D721Med (cell line): ENCODE results near the gene KIZ.

Source experiments
- DNase-seq: peaks from one replicate; pipeline ENCODE4 v3.0.0; 2011; ENCODE audit warnings: low spot score; ENCODE audit not compliant: insufficient read length
- FAIRE-seq: peaks from 2 replicates; lab custom pipeline; 2011; peaks lifted over from hg19 to GRCh38; lab: Jason Lieb, UNC
- TF ChIP-seq, protein P1 (sequence below): IDR thresholded peaks from 2 replicates; pipeline ENCODE4 v1.5.1; 2012; ENCODE audit warnings: mild to moderate bottlenecking, control low read depth; ENCODE audit not compliant: insufficient read depth; ENCODE audit errors: missing control alignments

KIZ gene

DNA sequence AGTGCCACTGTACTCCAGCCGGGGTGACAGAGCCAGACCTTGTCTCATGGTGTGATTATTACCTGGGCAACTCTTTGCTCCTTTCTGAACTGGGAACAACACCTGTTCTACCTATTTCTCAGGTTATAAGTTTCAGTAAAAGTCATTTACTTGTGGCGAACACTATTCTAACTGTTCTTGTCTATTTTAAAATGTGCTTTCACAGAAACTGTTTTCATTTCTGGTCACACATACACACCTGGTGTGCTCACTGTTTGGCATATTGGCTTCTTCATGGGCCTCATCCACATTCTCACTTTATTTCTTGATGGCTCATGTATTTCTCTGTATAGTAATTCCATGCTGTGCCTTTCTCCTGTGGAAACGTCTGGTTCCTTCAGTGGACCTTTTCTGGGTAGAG lies 146.8 kb downstream of the KIZ start:
- TF ChIP-seq, protein P1, sequence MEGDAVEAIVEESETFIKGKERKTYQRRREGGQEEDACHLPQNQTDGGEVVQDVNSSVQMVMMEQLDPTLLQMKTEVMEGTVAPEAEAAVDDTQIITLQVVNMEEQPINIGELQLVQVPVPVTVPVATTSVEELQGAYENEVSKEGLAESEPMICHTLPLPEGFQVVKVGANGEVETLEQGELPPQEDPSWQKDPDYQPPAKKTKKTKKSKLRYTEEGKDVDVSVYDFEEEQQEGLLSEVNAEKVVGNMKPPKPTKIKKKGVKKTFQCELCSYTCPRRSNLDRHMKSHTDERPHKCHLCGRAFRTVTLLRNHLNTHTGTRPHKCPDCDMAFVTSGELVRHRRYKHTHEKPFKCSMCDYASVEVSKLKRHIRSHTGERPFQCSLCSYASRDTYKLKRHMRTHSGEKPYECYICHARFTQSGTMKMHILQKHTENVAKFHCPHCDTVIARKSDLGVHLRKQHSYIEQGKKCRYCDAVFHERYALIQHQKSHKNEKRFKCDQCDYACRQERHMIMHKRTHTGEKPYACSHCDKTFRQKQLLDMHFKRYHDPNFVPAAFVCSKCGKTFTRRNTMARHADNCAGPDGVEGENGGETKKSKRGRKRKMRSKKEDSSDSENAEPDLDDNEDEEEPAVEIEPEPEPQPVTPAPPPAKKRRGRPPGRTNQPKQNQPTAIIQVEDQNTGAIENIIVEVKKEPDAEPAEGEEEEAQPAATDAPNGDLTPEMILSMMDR: no peak
- DNase-seq (no peak), FAIRE-seq (no peak)

DNA sequence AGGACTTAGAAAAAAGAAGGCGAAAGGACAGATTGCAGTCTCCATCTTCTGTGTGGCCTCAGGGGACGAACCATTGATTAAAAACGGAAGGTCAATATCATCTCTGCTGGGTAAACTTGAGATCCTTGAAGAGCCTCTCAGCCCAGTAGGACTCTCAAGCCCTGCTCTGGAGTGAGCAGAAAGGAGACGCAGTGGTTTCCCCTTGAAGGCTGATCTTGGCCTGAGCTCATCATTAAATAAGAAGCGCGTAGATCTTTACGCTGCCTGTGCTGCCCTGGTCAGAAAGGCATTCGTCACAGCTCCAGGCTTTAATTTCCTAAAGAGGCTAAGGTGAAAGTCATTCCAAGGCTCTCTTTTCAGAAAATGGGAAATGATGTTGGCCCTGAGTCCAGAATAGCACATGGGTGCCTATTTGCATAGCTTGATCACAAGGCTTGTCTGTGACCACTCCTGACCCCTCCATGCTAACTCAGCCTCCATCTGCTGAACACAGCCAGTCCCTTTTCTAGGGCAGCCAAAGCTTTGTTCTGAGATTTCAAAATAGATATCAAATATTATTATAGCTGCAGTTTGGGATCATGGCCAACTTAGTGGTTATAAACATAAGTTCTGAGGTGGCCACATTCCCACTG lies 148.0 kb downstream of the KIZ start:
- TF ChIP-seq, protein P1: no peak
- FAIRE-seq: no peak

DNA sequence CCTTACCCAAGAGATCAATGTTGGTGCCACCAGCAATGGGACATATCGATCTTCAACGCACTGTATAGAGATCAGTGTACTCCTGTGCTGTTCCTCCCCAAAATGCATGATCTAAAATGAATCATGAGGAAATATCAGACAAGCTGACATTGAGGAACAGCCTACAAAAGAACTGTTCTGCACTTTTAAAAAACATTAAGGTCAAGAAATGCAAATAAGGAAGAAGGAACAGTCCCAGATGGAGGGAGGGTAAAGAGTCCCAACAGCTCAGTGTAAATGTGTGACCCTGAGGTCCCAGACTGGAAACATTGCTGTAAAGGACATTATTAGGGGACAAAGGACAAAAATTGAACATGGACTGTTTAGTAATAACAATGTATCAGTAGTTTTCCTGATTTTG lies 152.9 kb downstream of the KIZ start:
- TF ChIP-seq, protein P1: no peak
- no peak for DNase-seq
- no peak for FAIRE-seq

More for the DNA sequence above, 148.0 kb downstream of the KIZ start:
- DNase-seq: no peak

DNA sequence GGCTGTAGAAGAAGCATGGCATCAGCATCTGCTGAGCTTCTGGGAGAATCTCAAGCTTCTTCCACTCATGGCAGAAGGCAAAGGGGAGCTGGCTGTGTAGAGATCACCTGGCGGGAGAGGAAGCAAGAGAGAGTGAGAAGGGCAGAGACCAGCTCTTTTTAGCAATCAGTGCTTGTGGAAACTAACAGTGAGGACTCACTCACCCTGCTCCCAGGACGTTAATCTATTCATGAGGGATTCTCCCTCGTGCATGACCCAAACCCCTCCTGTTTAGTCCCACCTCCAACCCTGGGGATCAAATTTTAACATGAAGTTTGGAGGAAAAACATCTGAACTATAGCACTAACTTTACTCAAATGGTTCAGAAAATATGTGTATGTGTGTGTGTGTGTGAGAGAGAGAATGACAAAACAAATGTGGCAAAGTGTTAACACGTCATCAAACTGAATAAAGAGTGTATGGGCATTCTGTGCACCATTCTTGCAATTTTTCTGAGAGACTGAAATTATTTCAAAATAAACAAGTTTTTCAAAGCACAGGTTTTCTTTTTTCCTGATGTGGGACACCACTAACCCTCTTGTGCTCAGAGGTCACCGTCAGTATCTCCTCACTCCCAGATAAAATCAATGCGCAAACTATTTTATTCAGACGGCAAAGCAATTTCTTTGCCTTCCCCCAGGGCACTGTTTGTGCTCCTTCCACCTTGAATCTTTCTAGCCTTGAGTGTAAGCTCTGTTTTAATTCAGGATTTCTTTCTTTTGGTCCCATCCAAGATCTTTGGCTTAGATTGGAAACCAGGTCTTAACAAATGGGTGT lies 154.0 kb downstream of the KIZ start:
- TF ChIP-seq, protein P1: no peak
- FAIRE-seq (no peak), DNase-seq (no peak)

DNA sequence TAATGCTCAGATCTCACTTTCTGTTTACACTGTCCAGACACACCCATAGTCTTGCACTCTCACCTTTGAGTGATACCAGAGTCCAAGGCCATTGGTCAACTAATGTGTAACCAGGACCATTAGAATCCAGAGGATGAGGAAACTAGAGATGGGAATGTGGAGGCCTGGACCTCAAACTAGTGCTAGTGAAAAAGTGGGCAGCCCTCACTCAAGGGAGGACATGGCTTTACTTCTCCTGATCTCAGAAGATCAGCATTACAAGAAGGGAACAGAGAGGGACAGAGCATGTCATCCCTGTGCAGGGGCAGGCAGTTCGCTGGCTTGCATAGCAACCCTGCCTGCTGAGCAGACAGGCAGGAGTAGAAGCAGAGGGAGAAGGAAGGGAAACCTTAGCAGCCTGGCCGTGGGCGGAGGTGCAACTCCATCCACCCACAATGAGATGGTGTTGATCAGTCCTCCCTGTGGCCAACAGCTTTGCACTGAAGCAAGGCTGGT lies 154.7 kb downstream of the KIZ start:
- no peak for DNase-seq
- FAIRE-seq: no peak
- TF ChIP-seq, protein P1: no peak

DNA sequence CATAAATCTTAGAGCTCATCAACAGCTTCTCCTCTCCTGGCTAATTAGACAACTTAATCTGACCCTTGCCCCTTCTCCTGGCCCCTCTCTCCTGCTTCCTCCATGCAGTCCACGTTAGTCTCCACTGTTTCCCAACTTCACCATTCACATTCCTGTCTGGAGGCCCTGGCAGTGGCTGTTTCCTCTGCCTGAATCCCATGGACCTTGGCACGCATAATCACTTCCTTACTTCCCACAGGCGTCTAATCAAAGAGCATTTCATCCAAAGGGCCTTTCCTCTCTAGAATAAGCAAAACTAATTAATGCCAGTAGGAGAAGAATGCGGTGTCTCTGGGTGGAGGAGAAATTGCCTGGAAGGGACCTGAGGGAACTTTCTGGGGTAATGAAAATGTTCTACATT lies 160.9 kb downstream of the KIZ start:
- FAIRE-seq: no peak
- no peak for DNase-seq
- TF ChIP-seq, protein P1: no peak
